Esophagus muscularis mucosa (tissue), 4 donors: ENCODE results near the gene SIT1. TPM values are rescaled to one million over a fixed set of nuclear protein-coding genes. Genes with fewer than 3 reads are reported as not detected.
"Not testable (repeated sequence)": the region's sequence is repeated elsewhere in the genome, so short reads cannot be mapped to it uniquely, and the experiment has no call there.

Source experiments
- DNase-seq: peaks from one replicate; pipeline ENCODE4 v3.0.0-alpha.2; 2017; ENCODE audit errors: extremely low spot score
- H3K27ac ChIP-seq, 4 donors: fragments of 200-600 bp; sonication (generic); replicated peaks in 1 of 4; 1 replicate in 3 of 4; 2 replicates in 1 of 4; pipeline ENCODE4 v1.5.1; 2016 to 2019; ENCODE audit warnings: mild to moderate bottlenecking in 1 of 4
- H3K27me3 ChIP-seq, 4 donors: fragments of 200-600 bp; sonication (generic); one replicate each; pipeline versions ENCODE4 v1.5.1 to v1.6.0; 2016 to 2019
- H3K36me3 ChIP-seq, 4 donors: fragments of 200-600 bp; sonication (generic); one replicate each; pipeline ENCODE4 v1.5.1; 2016 to 2019
- H3K4me1 ChIP-seq, 4 donors: fragments of 200-600 bp; sonication (generic); one replicate each; pipeline ENCODE4 v1.5.1; 2016 to 2019
- H3K4me3 ChIP-seq, 4 donors: fragments of 200-600 bp; sonication (generic); 1 replicate in 2 of 4; 2 replicates in 2 of 4; pipeline ENCODE4 v1.5.1; 2016 to 2019; ENCODE audit warnings: mild to moderate bottlenecking in 4 of 4, moderate library complexity in 1 of 4
- H3K9me3 ChIP-seq, 4 donors: fragments of 200-600 bp; sonication (generic); 1 replicate in 3 of 4; 2 replicates in 1 of 4; pipeline ENCODE4 v1.5.1; 2016 to 2019
- CTCF ChIP-seq, 3 experiments: fragments of 200-600 bp in 2 of 3; fragments of 450-650 bp in 1 of 3; sonication (generic) in 2 of 3; IDR thresholded peaks; one replicate each; pipeline ENCODE4 v1.5.1; 2017 to 2019; ENCODE audit warnings: antibody characterized with exemption in 3 of 3, mild to moderate bottlenecking in 2 of 3, moderate library complexity in 1 of 3
- EP300 ChIP-seq: sonication (generic); formaldehyde crosslinking; IDR thresholded peaks from one replicate; pipeline ENCODE4 v1.6.1; 2017; ENCODE audit warnings: antibody characterized with exemption
- POLR2A ChIP-seq: fragments of 450-650 bp; IDR thresholded peaks from one replicate; pipeline ENCODE4 v1.6.1; 2017; ENCODE audit warnings: antibody characterized with exemption, moderate library complexity, mild to moderate bottlenecking, low read depth
- POLR2AphosphoS5 ChIP-seq, 2 donors: sonication (generic); formaldehyde crosslinking; IDR thresholded peaks; one replicate each; pipeline ENCODE4 v1.6.1; 2017; ENCODE audit warnings: antibody characterized with exemption in 2 of 2
- WGBS: methylation state at CpG from one replicate; pipeline ENCODE4 v1.1.5; 2018; 5-methylcytosine and 5-hydroxymethylcytosine counted together
- intact Hi-C: fragments of 100-400 bp; cut with DNase I; formaldehyde crosslinking; loops from one replicate; pipeline ENCODE4 v1.15.1; 2023
- total RNA-seq, 4 donors: library from RNA; depleted of rRNA; stranded (reverse); fragments of >200 nt; gene quantifications; one replicate each; pipeline versions ENCODE4 v1.1.0 to v1.2.1, GENCODE V29; 2016

SIT1 gene
- total RNA-seq, 4 donors from 2014 or later, result 0.40 to 0.83 (median 0.83) TPM; not detected in 1

- Histone ChIP-seq H3K27ac (no peak overlapping the region), H3K4me1 (peaks cover 4 to 21% (median 12%) of the 10 kb centered on the region in 4 donors), H3K27me3 (no peaks in the 10 kb centered on the region), H3K9me3 (no peaks in the 10 kb centered on the region), H3K36me3 (peaks cover 21 to 28% (median 26%) of the 10 kb centered on the region in 4 donors), H3K4me3 (no peak overlapping the region)
- TF ChIP-seq EP300 (no peak), POLR2AphosphoS5 (IDR thresholded peaks at IDR 0.05) (no peak), CTCF (IDR thresholded peaks at IDR 0.05) (no peak), POLR2A (no peak)
- intact Hi-C loops, result no loop called here
- WGBS, result 68% methylated on average over 2 of the region's 2 CpGs
- DNase-seq, result no peak
These were observed 37.9 kb downstream of the SIT1 start for GRCh38 chr9:35612843-35613242.

DNA sequence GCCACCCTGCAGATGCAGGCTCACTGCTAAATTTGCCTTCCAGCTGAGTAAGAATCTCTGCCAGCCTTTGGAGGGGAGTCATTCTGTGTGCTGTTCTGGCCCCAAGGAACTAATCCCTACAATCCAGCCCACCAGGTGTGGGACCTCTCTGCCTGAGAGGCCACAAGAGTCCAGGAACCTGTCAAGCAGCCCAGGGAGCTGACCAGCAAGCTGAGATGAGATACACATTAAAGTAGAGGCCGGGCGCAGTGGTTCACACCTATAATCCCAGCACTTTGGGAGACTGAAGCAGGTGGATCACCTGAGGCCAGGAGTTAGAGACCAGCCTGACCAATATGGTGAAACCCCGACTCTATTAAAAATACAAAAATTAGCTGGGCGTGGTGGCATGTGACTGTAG is 38.7 kb downstream of the SIT1 start:
- H3K4me3 ChIP-seq, DNase-seq, H3K27ac ChIP-seq, intact Hi-C loops, H3K9me3 ChIP-seq, H3K27me3 ChIP-seq: not testable (repeated sequence)
- 91% methylated on average over 4 of the region's 4 CpGs for WGBS
- Histone ChIP-seq H3K4me1 (peaks cover 0 to 19% (median 8%) of the 10 kb centered on the region in 4 donors), H3K36me3 (peaks cover 21 to 34% (median 33%) of the 10 kb centered on the region in 4 donors)

DNA sequence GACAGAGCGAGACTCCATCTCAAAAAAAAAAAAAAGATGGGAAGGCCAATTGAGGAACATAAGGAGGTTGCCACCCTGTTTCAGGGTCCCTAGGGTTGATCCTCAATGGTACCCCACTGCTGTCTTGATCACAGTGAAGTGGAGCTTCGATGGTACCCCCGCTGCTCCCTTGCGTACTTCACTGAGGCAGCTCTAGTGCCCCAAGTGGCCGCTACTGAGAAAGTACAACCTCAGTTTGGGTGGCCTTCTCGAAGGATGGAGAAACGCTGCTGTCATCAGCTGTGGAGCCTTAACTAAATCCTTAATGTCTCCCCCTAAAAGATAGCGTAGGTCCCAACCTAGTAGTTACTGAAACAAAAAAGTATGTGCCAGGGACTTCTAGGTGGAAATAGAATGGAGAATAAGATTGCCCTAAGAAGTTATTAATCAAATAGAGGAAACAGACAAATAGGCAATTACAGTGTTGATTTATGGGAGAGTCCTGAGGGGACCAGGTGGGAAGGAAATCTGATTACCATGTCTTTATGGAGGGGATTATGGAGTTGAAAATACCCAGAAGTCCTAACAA is 39.4 kb downstream of the SIT1 start:
- H3K27me3 ChIP-seq, result no peaks in the 10 kb centered on the region
- H3K27ac ChIP-seq, result no peak overlapping the region
- peaks cover 7 to 19% (median 10%) of the 10 kb centered on the region in 4 donors for H3K4me1 ChIP-seq
- peaks cover 21 to 36% (median 33%) of the 10 kb centered on the region in 4 donors for H3K36me3 ChIP-seq
- TF ChIP-seq CTCF (IDR thresholded peaks at IDR 0.05) (peak; percentile 49 to 76 (median 58)), POLR2AphosphoS5 (IDR thresholded peaks at IDR 0.05) (no peak), EP300 (no peak), POLR2A (no peak)
- no peak for DNase-seq
- H3K9me3 ChIP-seq, result no peaks in the 10 kb centered on the region
- no peak overlapping the region for H3K4me3 ChIP-seq
- 17% methylated on average over 8 of the region's 8 CpGs for WGBS
- intact Hi-C loops, result no loop called here

DNA sequence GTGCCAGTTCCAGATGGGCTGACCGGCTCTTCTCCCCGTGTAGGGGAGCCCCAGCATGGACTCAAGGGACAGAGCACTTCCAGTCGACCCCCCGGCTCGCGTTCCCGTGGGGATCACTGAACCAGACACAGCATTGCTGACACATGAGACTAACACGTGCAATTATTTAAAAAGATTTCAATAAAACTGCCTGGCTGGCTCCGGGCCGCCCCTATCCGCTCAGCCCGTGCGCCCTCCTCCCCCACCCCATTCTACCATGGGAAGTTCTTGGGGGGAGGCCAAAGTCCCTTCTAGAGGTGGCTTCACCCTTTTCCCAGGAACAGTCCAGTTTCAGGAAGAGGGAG is 40.9 kb downstream of the SIT1 start:
- Histone ChIP-seq H3K4me1 (peaks cover 12 to 26% (median 18%) of the 10 kb centered on the region in 4 donors), H3K9me3 (no peaks in the 10 kb centered on the region), H3K27ac (no peak overlapping the region), H3K36me3 (peaks cover 21 to 36% (median 33%) of the 10 kb centered on the region in 4 donors), H3K27me3 (no peaks in the 10 kb centered on the region), H3K4me3 (no peak overlapping the region)
- intact Hi-C loops, result loop anchor here (5.0 kb wide), 1 partner anchor 128 kb away; no protein-coding TSS in a partner anchor
- WGBS, result 87% methylated on average over 12 of the region's 13 CpGs
- no peak for DNase-seq
- no peak for TF ChIP-seq CTCF (IDR thresholded peaks at IDR 0.05)
- no peak for TF ChIP-seq POLR2AphosphoS5 (IDR thresholded peaks at IDR 0.05)
- TF ChIP-seq EP300, result no peak
- no peak for TF ChIP-seq POLR2A

- TF ChIP-seq POLR2AphosphoS5 (IDR thresholded peaks at IDR 0.05) (no peak), POLR2A (no peak), CTCF (IDR thresholded peaks at IDR 0.05) (no peak), EP300 (no peak)
- Histone ChIP-seq H3K9me3 (no peaks in the 10 kb centered on the region), H3K27ac (no peak overlapping the region), H3K4me1 (peaks cover 15 to 30% (median 22%) of the 10 kb centered on the region in 4 donors), H3K27me3 (no peaks in the 10 kb centered on the region), H3K4me3 (no peak overlapping the region), H3K36me3 (peaks cover 21 to 36% (median 33%) of the 10 kb centered on the region in 4 donors)
- 89% methylated on average over 14 of the region's 31 CpGs for WGBS
- DNase-seq, result no peak
- intact Hi-C loops, result loop anchor here (5.0 kb wide), 1 partner anchor 128 kb away; no protein-coding TSS in a partner anchor
These were observed 41.5 kb downstream of the SIT1 start for GRCh38 chr9:35609001-35609819.
